Ascending aorta (tissue), 2 donors: Measurements from ENCODE around the gene ZNF467. TPM values are rescaled to one million over a fixed set of nuclear protein-coding genes. Genes with fewer than 3 reads are reported as not detected.

Experiments
- DNase-seq, 2 donors: peaks; one replicate each; pipeline ENCODE4 v3.0.0-alpha.2; 2019; ENCODE audit warnings: low spot score in 2 of 2
- H3K27ac ChIP-seq, 2 donors: fragments of 200-600 bp; sonication (generic); one replicate each; pipeline ENCODE4 v1.5.1; 2016 to 2017; ENCODE audit warnings: mild to moderate bottlenecking in 1 of 2
- H3K27me3 ChIP-seq: fragments of 200-600 bp; sonication (generic); one replicate; pipeline ENCODE4 v1.5.1; 2017
- H3K36me3 ChIP-seq, 2 donors: fragments of 200-600 bp; sonication (generic); one replicate each; pipeline ENCODE4 v1.5.1; 2016
- H3K4me1 ChIP-seq, 2 donors: fragments of 200-600 bp; sonication (generic); one replicate each; pipeline ENCODE4 v1.5.1; 2016 to 2017; ENCODE audit warnings: mild to moderate bottlenecking in 1 of 2
- H3K4me3 ChIP-seq, 2 donors: fragments of 200-600 bp; sonication (generic); one replicate each; pipeline ENCODE4 v1.5.1; 2016 to 2017; ENCODE audit warnings: mild to moderate bottlenecking in 1 of 2
- H3K9me3 ChIP-seq, 2 donors: fragments of 200-600 bp; sonication (generic); one replicate each; pipeline ENCODE4 v1.5.1; 2016
- CTCF ChIP-seq, 3 experiments: fragments of 200-600 bp in 2 of 3; fragments of 450-650 bp in 1 of 3; sonication (generic) in 2 of 3; IDR thresholded peaks; one replicate each; pipeline ENCODE4 v1.5.1; 2016 to 2019; ENCODE audit warnings: antibody characterized with exemption in 3 of 3, mild to moderate bottlenecking in 1 of 3, moderate library complexity in 1 of 3
- intact Hi-C: fragments of 100-400 bp; cut with DNase I; formaldehyde crosslinking; loops from one replicate; pipeline ENCODE4 v1.15.1; 2023
- total RNA-seq: library from RNA; depleted of rRNA; stranded (reverse); fragments of >200 nt; gene quantifications from one replicate; pipeline ENCODE4 v1.1.0, GENCODE V29; 2016

ZNF467 gene
- total RNA-seq, 1 donor from 2014 or later: 42.3 TPM

DNA sequence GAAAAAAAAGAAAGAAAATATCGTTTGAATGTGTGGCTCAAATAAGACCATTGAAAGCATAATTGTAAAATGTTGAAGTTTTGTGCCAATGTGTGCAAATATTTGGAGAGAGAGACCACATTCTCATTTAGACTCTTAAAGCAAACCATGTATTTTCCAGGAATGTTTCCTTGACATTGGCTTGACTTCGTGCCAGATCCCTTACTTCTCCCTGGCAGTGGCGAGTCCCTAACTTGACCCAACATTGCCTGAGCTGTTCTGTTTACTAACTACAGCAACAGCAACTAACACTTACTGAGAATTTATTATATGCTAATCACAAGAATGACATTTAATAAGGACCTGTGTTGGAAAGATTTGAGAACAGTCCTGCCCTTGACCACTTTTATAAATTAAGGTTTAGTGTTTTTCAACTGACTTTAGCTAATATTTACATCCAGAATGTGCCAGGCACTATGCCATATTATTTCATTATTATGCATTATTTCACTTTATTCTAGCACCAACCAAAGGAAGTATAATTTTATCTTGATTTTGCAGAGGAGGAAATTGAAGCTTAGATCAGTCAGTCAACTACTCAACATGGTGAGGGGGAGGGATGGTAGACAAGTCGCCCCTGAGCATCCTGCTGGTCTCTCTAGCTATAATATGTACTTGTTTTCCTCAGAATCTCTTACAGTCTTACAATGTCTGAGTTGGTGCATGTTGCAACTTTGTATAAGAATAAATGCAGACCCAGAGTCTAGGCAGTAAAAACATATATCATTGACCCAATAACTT is 29.7 kb downstream of the ZNF467 start:
- intact Hi-C loops: loop anchor here (10.0 kb wide), 1 partner anchor 119 kb away; no protein-coding TSS in a partner anchor
- no peaks in the 10 kb centered on the region for H3K9me3 ChIP-seq
- H3K27me3 ChIP-seq: no peaks in the 10 kb centered on the region
- no peak overlapping the region for H3K27ac ChIP-seq
- H3K4me1 ChIP-seq: peaks cover 0 to 9% of the 10 kb centered on the region in 2 donors
- no peak for TF ChIP-seq CTCF (IDR thresholded peaks at IDR 0.05)
- no peak overlapping the region for H3K4me3 ChIP-seq
- no peak for DNase-seq
- H3K36me3 ChIP-seq: no peaks in the 10 kb centered on the region

DNA sequence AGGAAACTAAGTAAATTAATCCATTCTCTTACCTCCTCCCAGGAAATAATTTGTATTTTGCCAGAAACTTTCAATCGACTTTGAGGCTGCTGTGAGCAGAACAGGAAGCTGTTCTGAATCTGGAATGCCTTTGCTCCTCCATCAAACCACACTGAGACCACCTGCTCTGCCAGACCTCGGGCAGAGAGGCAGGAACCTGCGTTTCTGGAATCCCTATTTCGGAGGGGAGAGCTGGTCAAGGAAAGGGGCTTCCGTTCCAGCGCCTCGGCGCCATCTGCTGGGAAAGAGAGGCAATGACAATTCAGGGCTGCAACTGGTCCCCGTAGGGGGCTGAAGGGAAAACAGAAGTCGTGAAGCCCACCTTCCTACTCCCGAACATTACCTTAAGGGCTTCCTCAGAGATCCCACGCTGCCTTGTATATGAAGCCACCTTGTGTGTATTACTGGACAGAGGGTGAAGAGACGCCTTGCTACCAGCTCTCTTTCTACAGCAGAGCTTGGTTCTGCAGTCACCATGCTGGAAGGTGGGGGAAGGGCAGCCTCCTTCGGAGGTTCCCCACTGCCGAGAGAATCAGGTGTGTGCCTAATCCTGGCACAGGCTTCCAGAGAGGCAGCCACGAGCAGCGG is 31.2 kb downstream of the ZNF467 start:
- Histone ChIP-seq H3K4me1 (peaks cover 0 to 9% of the 10 kb centered on the region in 2 donors), H3K27ac (no peak overlapping the region), H3K4me3 (peak overlapping the region; percentile 38 to 55), H3K27me3 (no peaks in the 10 kb centered on the region), H3K36me3 (no peaks in the 10 kb centered on the region), H3K9me3 (no peaks in the 10 kb centered on the region)
- TF ChIP-seq CTCF (IDR thresholded peaks at IDR 0.05): peak; percentile 44 to 95 (median 91)
- intact Hi-C loops: loop anchor here (10.0 kb wide), 1 partner anchor 117 kb away; no protein-coding TSS in a partner anchor
- peak in 1 of 2 donors; percentile 80 for DNase-seq

GRCh38 chr7:149741629-149742028 is 31.8 kb downstream of the ZNF467 start:
- H3K9me3 ChIP-seq: no peaks in the 10 kb centered on the region
- intact Hi-C loops: loop anchor here (2.0 to 10.0 kb wide), 2 partner anchors 71 to 117 kb away; no protein-coding TSS in a partner anchor
- TF ChIP-seq CTCF (IDR thresholded peaks at IDR 0.05): no peak
- no peaks in the 10 kb centered on the region for H3K27me3 ChIP-seq
- no peak overlapping the region for H3K27ac ChIP-seq
- DNase-seq: no peak
- peak overlapping the region; percentile 38 to 55 for H3K4me3 ChIP-seq
- H3K36me3 ChIP-seq: no peaks in the 10 kb centered on the region
- peaks cover 0 to 9% of the 10 kb centered on the region in 2 donors for H3K4me1 ChIP-seq

DNA sequence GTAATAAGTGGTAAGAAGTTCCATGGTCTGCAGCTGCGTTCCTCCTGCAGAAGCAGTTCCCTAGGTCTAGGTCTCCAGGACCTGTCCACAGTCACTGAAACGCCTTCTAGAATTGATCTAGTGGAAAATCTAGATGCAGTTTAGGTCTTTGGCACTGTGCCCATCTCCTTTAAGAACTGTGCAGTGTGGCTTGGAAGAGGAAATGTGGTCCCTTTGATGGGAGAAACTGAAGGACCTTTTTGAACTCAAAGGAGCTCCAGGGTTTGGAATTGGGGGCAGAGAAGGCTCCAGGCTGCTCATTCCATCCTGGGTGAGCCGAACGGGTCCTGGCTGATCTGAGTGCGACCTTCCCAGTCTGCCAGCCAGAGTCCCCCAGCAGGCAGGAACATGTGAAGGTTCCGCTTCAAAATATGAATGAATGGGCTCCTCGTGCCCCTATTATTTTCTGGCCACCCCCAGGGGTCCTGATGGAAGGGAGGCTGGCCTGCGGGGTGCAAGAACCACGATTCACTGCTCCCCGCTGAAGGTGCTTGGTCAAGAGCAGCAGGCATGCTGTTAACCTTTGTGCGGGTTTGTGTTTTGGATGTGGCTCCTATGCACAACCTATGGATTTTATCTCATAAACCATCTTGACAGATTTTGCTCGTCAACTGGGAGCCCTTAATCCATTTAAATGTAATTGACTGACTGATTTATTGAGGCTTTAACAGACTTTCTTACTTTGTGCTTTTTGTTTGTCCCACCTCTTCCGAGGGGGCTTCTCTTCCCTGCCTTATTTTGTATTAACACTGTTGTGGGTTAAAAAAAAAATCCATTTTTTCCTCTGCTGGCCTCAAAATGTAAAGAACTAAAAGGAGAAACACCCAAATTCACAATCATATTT is 36.7 kb downstream of the ZNF467 start:
- intact Hi-C loops: no loop called here
- H3K4me1 ChIP-seq: peaks cover 0 to 4% of the 10 kb centered on the region in 2 donors
- H3K27ac ChIP-seq: no peak overlapping the region
- no peaks in the 10 kb centered on the region for H3K9me3 ChIP-seq
- H3K36me3 ChIP-seq: peaks cover 19 to 22% of the 10 kb centered on the region in 2 donors
- no peaks in the 10 kb centered on the region for H3K27me3 ChIP-seq
- no peak for DNase-seq
- no peak overlapping the region for H3K4me3 ChIP-seq
- no peak for TF ChIP-seq CTCF (IDR thresholded peaks at IDR 0.05)

DNA sequence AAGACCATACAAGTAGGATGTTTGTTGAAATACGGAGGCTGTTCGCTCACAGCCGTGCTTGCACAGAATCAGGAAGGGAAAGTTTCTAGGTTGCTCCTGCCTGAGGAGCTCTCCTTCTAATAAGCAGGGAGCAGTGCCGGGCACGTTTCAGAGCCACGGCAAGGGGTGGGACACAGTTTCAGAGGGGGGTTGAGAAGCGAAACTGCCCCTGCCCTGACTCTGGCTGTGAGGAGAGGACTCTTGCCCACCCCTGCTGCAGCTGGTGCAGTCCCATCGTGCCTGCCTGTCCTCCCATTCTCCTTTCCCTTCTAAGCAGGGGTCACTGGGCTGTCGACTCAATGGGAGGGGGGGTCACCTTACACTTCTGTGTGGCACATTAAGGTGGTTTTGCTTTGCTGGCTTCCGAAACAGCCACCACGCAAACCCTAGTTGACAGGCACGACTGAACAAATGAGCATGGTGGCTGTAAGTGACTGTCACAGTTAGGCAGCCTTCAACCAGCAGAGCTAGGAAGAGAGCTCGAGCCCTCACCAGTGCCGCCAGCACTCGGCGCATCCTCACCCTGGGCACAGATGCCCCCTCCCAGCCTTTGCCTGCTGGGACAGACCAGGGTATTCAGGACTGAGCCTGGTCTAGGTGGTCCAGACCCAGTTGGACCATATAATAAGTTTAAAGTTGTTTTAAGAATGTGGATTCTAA is 37.5 kb downstream of the ZNF467 start:
- intact Hi-C loops: no loop called here
- no peak for TF ChIP-seq CTCF (IDR thresholded peaks at IDR 0.05)
- Histone ChIP-seq H3K27me3 (no peaks in the 10 kb centered on the region), H3K9me3 (no peaks in the 10 kb centered on the region), H3K4me3 (no peak overlapping the region), H3K36me3 (peaks cover 27 to 30% of the 10 kb centered on the region in 2 donors), H3K4me1 (no peaks in the 10 kb centered on the region), H3K27ac (no peak overlapping the region)
- DNase-seq: no peak
